Keratinocyte (primary cell): ENCODE data around the gene MED16. TPM values are rescaled to one million over a fixed set of nuclear protein-coding genes. Genes with fewer than 3 reads are reported as not detected.
A peak's percentile ranks its signal among the peaks of the same experiment; 100 is the strongest.

Experiments
- DNase-seq: peaks from one replicate; pipeline ENCODE4 v3.0.0-alpha.2; 2011; ENCODE audit warnings: low read depth, missing footprints, low spot score
- FAIRE-seq: peaks from 2 replicates; lab custom pipeline; 2011; peaks lifted over from hg19 to GRCh38; lab: Jason Lieb, UNC
- H2AFZ ChIP-seq: 2 replicates; pipeline ENCODE4 v1.6.0; 2012; ENCODE audit warnings: low read length, control low read depth, inconsistent platforms; ENCODE audit not compliant: control insufficient read depth
- H3K27ac ChIP-seq: 2 replicates; pipeline ENCODE4 v1.5.1; 2011; ENCODE audit warnings: low read length; ENCODE audit not compliant: control insufficient read depth, insufficient read depth
- H3K27me3 ChIP-seq: 3 replicates; pipeline ENCODE4 v1.6.0; 2011; ENCODE audit warnings: low read length; ENCODE audit not compliant: control insufficient read depth, insufficient read depth; ENCODE audit errors: extremely low read depth
- H3K36me3 ChIP-seq, 2 experiments: 2 replicates in 1 of 2; 3 replicates in 1 of 2; pipeline ENCODE4 v1.5.1; 2011; ENCODE audit warnings: low read length in 2 of 2, mild to moderate bottlenecking in 1 of 2; ENCODE audit not compliant: control insufficient read depth in 2 of 2, insufficient read depth in 2 of 2; ENCODE audit errors: extremely low read depth in 1 of 2
- H3K4me1 ChIP-seq: 3 replicates; pipeline ENCODE4 v1.5.1; 2011; ENCODE audit warnings: low read length; ENCODE audit not compliant: control insufficient read depth, insufficient read depth; ENCODE audit errors: extremely low read depth
- H3K4me2 ChIP-seq: 3 replicates; pipeline ENCODE4 v1.6.0; 2011; ENCODE audit warnings: low read depth, low read length; ENCODE audit not compliant: control insufficient read depth, insufficient read depth; ENCODE audit errors: extremely low read depth
- H3K4me3 ChIP-seq, 3 experiments: fragments of 200-600 bp in 1 of 3; sonication (generic) in 1 of 3; 2 replicates in 2 of 3; 3 replicates in 1 of 3; pipeline ENCODE4 v1.5.1; 2011 to 2016; ENCODE audit warnings: low read length in 3 of 3, mild to moderate bottlenecking in 3 of 3, control low read depth in 2 of 3, inconsistent platforms in 1 of 3, low read depth in 1 of 3, mixed read lengths in 1 of 3, mixed run types in 1 of 3, moderate library complexity in 1 of 3; ENCODE audit not compliant: control insufficient read depth in 2 of 3, insufficient read depth in 2 of 3; ENCODE audit errors: extremely low read depth in 1 of 3
- H3K79me2 ChIP-seq: 2 replicates; pipeline ENCODE4 v1.6.0; 2012; ENCODE audit warnings: low read length; ENCODE audit not compliant: control insufficient read depth, insufficient read depth
- H3K9ac ChIP-seq: 3 replicates; pipeline ENCODE4 v1.6.0; 2011; ENCODE audit warnings: low read length; ENCODE audit not compliant: control insufficient read depth, insufficient read depth; ENCODE audit errors: extremely low read depth
- H3K9me1 ChIP-seq: 3 replicates; pipeline ENCODE4 v1.6.0; 2011; ENCODE audit warnings: low read length; ENCODE audit not compliant: control insufficient read depth, insufficient read depth; ENCODE audit errors: extremely low read depth
- H3K9me3 ChIP-seq: 2 replicates; pipeline ENCODE4 v1.5.1; 2012; ENCODE audit warnings: low read depth, low read length; ENCODE audit not compliant: control insufficient read depth
- H4K20me1 ChIP-seq: 3 replicates; pipeline ENCODE4 v1.6.0; 2011; ENCODE audit warnings: low read length; ENCODE audit not compliant: control insufficient read depth, insufficient read depth; ENCODE audit errors: extremely low read depth
- CTCF ChIP-seq, 3 experiments: IDR thresholded peaks in 1 of 3; conservative IDR thresholded peaks in 1 of 3; optimal IDR thresholded peaks in 1 of 3; 2 replicates in 2 of 3; 3 replicates in 1 of 3; pipeline versions ENCODE3 to v1.5.1; 2011; ENCODE audit warnings: low read length in 3 of 3, mild to moderate bottlenecking in 3 of 3, moderate library complexity in 2 of 3, control low read depth in 1 of 3, inconsistent platforms in 1 of 3; ENCODE audit not compliant: insufficient read depth in 2 of 3; ENCODE audit errors: extremely low read depth in 1 of 3
- EZH2 ChIP-seq: IDR thresholded peaks from one replicate; pipeline ENCODE4 v1.6.1; 2012; ENCODE audit warnings: inconsistent platforms, mild to moderate bottlenecking, low read length, moderate library complexity
- dilution Hi-C: fragments of 300-500 bp; cut with MboI; formaldehyde crosslinking; loops from one replicate; pipeline ENCODE4 v1.7.0; 2020; ENCODE audit warnings: low sequenced_read_pairs; ENCODE audit not compliant: extremely low pct_ligation_motif_present
- polyA minus RNA-seq, 3 experiments: library from RNA; depleted of rRNA, polyadenylated mRNA; stranded (reverse); fragments of >200 nt; gene quantifications; 1 replicate in 1 of 3; 2 replicates in 1 of 3; 3 replicates in 1 of 3; pipeline ENCODE4 v1.2.3, GENCODE V29; 2011
- polyA plus RNA-seq, 5 experiments: library from polyadenylated mRNA; depleted of rRNA in 3 of 5; stranded (reverse) in 3 of 5; stranded (forward) in 1 of 5; unstranded in 1 of 5; fragments of >200 nt; gene quantifications; 1 replicate in 1 of 5; 2 replicates in 3 of 5; 3 replicates in 1 of 5; pipeline versions ENCODE4 v1.2.1 to v1.2.3, GENCODE V29; 2011 to 2012; ENCODE audit warnings: missing spikeins in 2 of 5, low read depth in 1 of 5, low replicate concordance in 1 of 5

The MED16 gene
- polyA plus RNA-seq = 9.7 to 20.3 TPM (median 12.0 TPM) in 3 replicates
- polyA plus RNA-seq (2011; ENCODE audit: low read depth) = 14.3 TPM
- polyA plus RNA-seq (2011; cell fraction: cytosol; rRNA removed) = 9.1 and 21.9 TPM in 2 replicates
- 17.4 and 22.9 TPM in 2 replicates for polyA plus RNA-seq (2011; cell fraction: nucleus; rRNA removed)
- polyA plus RNA-seq (2012; ENCODE audit: low replicate concordance) = 13.4 and 35.7 TPM in 2 replicates
- 16.1 to 51.3 TPM (median 18.7 TPM) in 3 replicates for polyA minus RNA-seq
- 92.7 TPM for polyA minus RNA-seq (2011; cell fraction: cytosol; rRNA and poly(A)+ RNA removed)
- polyA minus RNA-seq (2011; cell fraction: nucleus; rRNA and poly(A)+ RNA removed) = 30.8 and 36.4 TPM in 2 replicates

GRCh38 chr19:892894-893689, at the start of gene MED16, which contains the start of gene RNU6-9:
Gene MED16, minus strand, starts transcription at chr19:893187. Its CDS starts 2,056 bp downstream, at chr19:891131.
Gene RNU6-9, plus strand, starts transcription at chr19:893484.
- no peaks in the 10 kb centered on the region for H3K9me3 ChIP-seq
- DNase-seq (no peak), FAIRE-seq (no peak)
- H3K9me1 ChIP-seq = no peaks in the 10 kb centered on the region
- peaks cover 4 to 12% of the 10 kb centered on the region in 2 experiments for H3K36me3 ChIP-seq
- peak within 1 kb of the TSS; percentile 86 for H2AFZ ChIP-seq
- no peaks in the 10 kb centered on the region for H3K79me2 ChIP-seq
- H3K27me3 ChIP-seq = no peaks in the 10 kb centered on the region
- peak within 1 kb of the TSS; percentile 97 for H3K27ac ChIP-seq
- TF ChIP-seq EZH2 (no peak), CTCF (optimal IDR thresholded peaks at IDR 0.05 in 1 of 3, IDR thresholded peaks at IDR 0.05 in 1 of 3, conservative IDR thresholded peaks at IDR 0.05 in 1 of 3; ENCODE audit: extremely low read depth in 1 of 3, insufficient read depth in 2 of 3, low read length in 3 of 3) (no peak)
- H4K20me1 ChIP-seq = no peaks in the 10 kb centered on the region
- H3K4me1 ChIP-seq = no peaks in the 10 kb centered on the region
- peak within 1 kb of the TSS; percentile 88 for H3K9ac ChIP-seq
- peak within 1 kb of the TSS; percentile 90 for H3K4me2 ChIP-seq
- dilution Hi-C loops = no loop called here
- peak within 1 kb of the TSS; percentile 77 to 86 (median 80) for H3K4me3 ChIP-seq

- H4K20me1 ChIP-seq = peaks cover 6% of the 10 kb centered on the region
- dilution Hi-C loops = no loop called here
- no peak overlapping the region for H3K4me2 ChIP-seq
- H3K4me3 ChIP-seq = no peak overlapping the region
- no peaks in the 10 kb centered on the region for H3K79me2 ChIP-seq
- peaks cover 15% of the 10 kb centered on the region for H3K4me1 ChIP-seq
- no peaks in the 10 kb centered on the region for H3K9me3 ChIP-seq
- no peak for DNase-seq
- H3K27ac ChIP-seq = no peak overlapping the region
- FAIRE-seq = no peak
- no peak overlapping the region for H2AFZ ChIP-seq
- H3K27me3 ChIP-seq = peaks cover 6% of the 10 kb centered on the region
- H3K36me3 ChIP-seq = peaks cover 0 to 4% of the 10 kb centered on the region in 2 experiments
- H3K9ac ChIP-seq = no peak overlapping the region
- TF ChIP-seq EZH2 (no peak), CTCF (optimal IDR thresholded peaks at IDR 0.05 in 1 of 3, IDR thresholded peaks at IDR 0.05 in 1 of 3, conservative IDR thresholded peaks at IDR 0.05 in 1 of 3; ENCODE audit: extremely low read depth in 1 of 3, insufficient read depth in 2 of 3, low read length in 3 of 3) (no peak)
- peaks cover 2% of the 10 kb centered on the region for H3K9me1 ChIP-seq
These were observed 49.2 kb upstream of the MED16 start for GRCh38 chr19:942133-942645.
